Astrocyte of the spinal cord (primary cell): ENCODE data around the gene ITSN1.

Experiments used
- DNase-seq: peaks from one replicate; pipeline ENCODE4 v3.0.0; 2011; ENCODE audit warnings: low read depth, low spot score
- H3K4me3 ChIP-seq: 2 replicates; pipeline ENCODE4 v1.5.1; 2011; ENCODE audit warnings: low read depth, mild to moderate bottlenecking, low read length, moderate library complexity
- in situ Hi-C: cut with HindIII; loops from 2 replicates; pipeline ENCODE4 v1.10.0; 2017; ENCODE audit warnings: low sequenced_read_pairs
- TF ChIP-seq, protein P1 (sequence below): IDR thresholded peaks from 2 replicates; pipeline ENCODE4 v1.5.1; 2012; ENCODE audit warnings: low read depth, mild to moderate bottlenecking, low read length, inconsistent platforms

Gene ITSN1

DNA sequence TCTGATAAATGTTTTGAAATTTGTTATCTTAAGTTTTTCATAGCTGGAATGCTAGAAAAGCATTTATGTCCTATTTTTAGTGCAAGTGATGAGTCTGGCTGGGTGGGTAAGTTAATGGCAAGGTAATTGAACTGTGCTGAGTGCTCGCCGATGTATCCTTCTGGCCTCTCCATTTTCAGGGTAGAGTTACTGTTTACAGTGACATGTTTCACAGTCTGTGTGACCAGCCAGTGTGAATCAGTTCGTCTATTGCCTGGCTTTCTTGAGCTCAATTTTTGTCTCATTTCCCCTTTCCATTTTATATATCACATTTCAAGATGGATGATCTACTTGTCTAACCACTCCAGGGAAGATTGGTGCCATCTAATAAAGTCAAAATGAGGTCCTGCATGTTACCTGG lies 44.1 kb downstream of the ITSN1 start:
- DNase-seq: no peak
- in situ Hi-C loops: no loop called here
- H3K4me3 ChIP-seq: no peak overlapping the region
- TF ChIP-seq, protein P1, sequence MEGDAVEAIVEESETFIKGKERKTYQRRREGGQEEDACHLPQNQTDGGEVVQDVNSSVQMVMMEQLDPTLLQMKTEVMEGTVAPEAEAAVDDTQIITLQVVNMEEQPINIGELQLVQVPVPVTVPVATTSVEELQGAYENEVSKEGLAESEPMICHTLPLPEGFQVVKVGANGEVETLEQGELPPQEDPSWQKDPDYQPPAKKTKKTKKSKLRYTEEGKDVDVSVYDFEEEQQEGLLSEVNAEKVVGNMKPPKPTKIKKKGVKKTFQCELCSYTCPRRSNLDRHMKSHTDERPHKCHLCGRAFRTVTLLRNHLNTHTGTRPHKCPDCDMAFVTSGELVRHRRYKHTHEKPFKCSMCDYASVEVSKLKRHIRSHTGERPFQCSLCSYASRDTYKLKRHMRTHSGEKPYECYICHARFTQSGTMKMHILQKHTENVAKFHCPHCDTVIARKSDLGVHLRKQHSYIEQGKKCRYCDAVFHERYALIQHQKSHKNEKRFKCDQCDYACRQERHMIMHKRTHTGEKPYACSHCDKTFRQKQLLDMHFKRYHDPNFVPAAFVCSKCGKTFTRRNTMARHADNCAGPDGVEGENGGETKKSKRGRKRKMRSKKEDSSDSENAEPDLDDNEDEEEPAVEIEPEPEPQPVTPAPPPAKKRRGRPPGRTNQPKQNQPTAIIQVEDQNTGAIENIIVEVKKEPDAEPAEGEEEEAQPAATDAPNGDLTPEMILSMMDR: no peak

DNA sequence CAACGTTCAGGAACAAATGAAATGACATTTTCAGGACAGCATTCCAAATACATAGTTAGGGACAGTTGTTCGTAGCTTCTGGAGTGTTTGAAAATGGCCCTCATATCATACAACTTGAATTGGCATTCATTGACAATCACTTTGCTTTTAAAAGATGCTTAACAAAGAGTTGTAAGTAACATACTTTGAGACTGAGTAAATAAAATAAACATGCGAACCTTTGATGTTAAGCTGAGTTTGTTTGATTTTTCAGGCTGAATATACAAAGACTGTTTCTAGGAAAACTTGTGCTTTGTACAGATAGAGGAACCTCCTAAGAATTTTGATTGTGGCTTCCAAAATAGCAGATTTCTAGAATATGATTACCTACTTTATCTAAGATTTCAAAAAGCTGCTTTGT lies 45.3 kb downstream of the ITSN1 start:
- TF ChIP-seq, protein P1: no peak
- no peak for DNase-seq
- in situ Hi-C loops: no loop called here
- no peak overlapping the region for H3K4me3 ChIP-seq

GRCh38 chr21:33688353-33688752 lies 46.1 kb downstream of the ITSN1 start:
- no peak for DNase-seq
- in situ Hi-C loops: no loop called here
- TF ChIP-seq, protein P1: no peak
- no peak overlapping the region for H3K4me3 ChIP-seq

DNA sequence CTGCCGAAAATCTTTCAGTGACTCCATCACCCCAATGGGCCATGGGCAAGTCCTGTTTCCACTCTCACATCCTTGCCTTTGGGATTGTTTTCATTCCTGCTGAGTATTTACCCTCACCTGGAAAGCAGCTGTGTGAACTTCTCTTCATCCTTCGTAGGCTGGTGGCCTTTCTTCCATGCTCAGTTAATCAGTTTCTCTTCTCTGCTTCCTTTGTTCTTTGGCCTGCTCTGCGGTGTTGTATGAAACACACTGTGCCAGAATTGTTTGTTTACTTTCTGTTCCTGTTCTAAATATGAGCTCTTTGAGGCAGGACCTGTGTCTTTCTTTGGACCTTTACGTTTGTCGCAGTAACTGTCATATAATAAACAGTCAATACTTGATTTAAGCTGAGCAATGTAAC lies 48.6 kb downstream of the ITSN1 start:
- in situ Hi-C loops: no loop called here
- no peak overlapping the region for H3K4me3 ChIP-seq
- DNase-seq: no peak

GRCh38 chr21:33691945-33692603 lies 49.8 kb downstream of the ITSN1 start:
- no peak for DNase-seq
- TF ChIP-seq, protein P1: no peak
- in situ Hi-C loops: no loop called here
- no peak overlapping the region for H3K4me3 ChIP-seq

More for the DNA sequence above, 48.6 kb downstream of the ITSN1 start:
- TF ChIP-seq, protein P1: no peak

- in situ Hi-C loops: no loop called here
- no peak for DNase-seq
- TF ChIP-seq, protein P1: no peak
- H3K4me3 ChIP-seq: no peak overlapping the region
Measured at GRCh38 chr21:33695813-33696212, 53.5 kb downstream of the ITSN1 start.

DNA sequence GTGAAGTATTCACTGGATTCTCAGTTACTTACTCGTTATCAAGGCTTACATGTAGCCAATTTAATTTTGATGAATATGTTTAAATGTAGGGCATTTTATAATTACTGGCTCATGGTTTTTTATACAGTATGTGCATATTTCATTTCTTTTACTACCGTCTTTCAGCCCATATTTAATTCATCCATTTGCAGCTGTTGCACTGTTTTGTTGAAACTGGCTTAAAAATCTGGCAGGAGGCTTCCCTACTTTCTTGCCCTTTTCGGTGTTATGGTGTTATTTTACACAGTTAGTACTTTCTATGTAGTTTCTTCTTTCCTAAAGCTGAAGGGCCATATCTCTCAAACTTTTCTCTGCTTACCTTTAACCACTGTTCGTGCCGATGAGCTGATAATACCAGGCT lies 54.2 kb downstream of the ITSN1 start:
- TF ChIP-seq, protein P1: no peak
- no peak overlapping the region for H3K4me3 ChIP-seq
- in situ Hi-C loops: no loop called here
- no peak for DNase-seq
